Left renal pelvis (tissue), 4 donors: Measurements from ENCODE around the gene SRGAP2C. TPM values are rescaled to one million over a fixed set of nuclear protein-coding genes. Genes with fewer than 3 reads are reported as not detected.
"Not testable (repeated sequence)": the region's sequence is repeated elsewhere in the genome, so short reads cannot be mapped to it uniquely, and the experiment has no call there.

Experiments used
- DNase-seq, 4 donors: peaks; one replicate each; pipeline ENCODE4 v3.0.0-alpha.2; 2013; ENCODE audit warnings: low read depth in 4 of 4, low spot score in 3 of 4
- polyA plus RNA-seq, 4 donors: library from polyadenylated mRNA; unstranded; fragments of 120-200 nt; gene quantifications; one replicate each; pipeline ENCODE4 v1.2.1, GENCODE V29; 2013; ENCODE audit not compliant: insufficient read length in 4 of 4

Gene SRGAP2C
- polyA plus RNA-seq, 4 donors = 11.9 to 25.0 (median 18.6) TPM

DNA sequence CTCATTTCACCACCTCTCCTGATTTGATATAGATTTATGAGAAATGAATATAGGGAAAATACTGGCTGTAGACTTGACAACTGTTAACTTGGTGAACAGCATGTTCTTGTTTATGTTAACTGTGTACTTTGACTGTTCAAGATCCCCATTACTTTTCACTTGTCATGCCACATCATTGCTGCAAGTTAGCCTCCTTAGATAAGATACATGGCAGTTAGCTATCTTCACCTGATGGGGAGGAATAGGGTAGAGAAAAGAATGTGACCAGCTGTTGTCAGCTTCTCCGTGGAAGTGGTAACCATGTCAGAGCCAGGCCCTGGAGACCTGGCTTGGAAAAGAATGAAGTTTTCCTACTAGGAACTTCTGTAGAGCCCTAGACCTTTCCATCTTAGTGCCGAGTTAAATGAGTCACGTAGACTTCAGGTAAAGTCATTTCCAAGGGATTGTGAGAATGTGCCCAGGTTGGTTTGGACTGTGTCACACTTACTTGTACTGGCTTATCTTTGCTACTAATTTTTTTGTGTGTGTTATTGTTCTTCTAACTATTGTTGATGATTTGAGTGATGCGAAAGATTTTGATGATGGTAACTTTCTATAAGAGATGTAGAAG lies 41.6 kb downstream of the SRGAP2C start:
- DNase-seq = not testable (repeated sequence)

DNA sequence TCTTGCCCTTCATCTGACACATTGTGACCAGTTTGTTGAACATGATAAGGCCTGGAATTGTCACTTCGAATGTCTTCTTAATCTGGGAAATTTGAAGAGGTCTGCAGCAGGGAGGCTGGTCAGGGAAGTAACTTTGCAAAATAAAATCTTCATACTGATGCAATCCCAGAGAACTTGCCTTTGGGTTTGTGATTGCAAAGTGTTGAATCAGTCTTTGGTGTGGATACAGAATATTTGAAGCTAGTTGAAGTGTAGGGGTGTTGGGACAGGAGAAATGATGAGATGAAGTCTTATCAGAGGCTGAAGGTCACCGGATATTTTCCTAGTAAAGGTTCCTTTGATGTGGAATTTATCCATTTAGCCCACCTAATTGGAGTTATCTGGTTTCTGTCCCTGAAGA lies 42.1 kb downstream of the SRGAP2C start:
- not testable (repeated sequence) for DNase-seq

DNA sequence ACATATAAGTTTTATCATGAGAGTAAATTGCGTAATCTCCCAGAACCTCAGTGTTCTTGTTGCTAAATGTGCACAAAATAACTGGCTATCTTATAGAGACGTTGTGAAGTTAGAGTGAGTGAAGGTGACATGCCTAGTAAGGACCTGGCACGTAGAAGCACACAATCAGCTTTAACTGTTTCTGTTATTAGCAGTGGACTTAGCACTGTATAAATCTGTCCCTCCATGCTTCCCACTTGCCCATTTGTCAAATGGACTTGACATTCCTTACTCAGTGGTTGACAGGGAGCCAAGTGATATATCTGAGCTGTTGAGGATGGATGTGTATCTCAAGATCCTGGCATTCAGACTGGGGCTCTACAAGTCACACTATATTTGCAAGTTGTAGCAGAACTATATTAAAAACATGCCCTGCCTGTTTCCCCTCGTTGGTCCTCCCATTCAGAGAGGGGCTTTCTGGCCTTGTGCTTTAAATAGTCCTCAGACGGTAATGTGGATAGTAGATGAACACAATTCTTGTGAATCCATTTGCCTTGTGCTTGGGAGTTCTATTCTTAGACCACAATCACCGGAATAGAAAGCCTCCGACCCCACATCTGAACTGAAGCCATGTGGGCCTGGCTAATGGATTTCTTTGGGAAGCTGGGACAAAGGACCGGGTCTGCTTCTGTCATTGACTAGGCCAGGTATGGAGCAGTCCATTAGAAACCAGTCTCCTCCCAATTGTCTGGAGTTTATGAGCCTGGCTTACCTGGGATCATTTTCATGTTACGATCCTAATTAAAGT lies 43.0 kb downstream of the SRGAP2C start:
- not testable (repeated sequence) for DNase-seq

DNA sequence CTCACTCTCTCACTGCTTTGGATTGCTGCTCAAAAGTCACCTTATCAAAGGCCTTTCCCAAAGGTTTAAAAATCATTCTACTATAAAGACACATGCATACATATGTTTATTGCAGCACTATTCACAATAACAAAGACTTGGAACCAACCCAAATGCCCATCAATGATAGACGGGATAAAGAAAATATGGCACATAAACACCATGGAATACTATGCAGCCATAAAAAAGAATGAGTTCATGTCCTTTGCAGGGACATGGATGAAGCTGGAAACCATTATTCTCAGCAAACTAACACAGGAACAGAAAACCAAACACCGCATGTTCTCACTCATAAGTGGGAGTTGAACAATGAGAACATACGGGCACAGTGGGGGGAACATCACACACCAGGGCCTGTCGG lies 45.9 kb downstream of the SRGAP2C start:
- DNase-seq = not testable (repeated sequence)

DNA sequence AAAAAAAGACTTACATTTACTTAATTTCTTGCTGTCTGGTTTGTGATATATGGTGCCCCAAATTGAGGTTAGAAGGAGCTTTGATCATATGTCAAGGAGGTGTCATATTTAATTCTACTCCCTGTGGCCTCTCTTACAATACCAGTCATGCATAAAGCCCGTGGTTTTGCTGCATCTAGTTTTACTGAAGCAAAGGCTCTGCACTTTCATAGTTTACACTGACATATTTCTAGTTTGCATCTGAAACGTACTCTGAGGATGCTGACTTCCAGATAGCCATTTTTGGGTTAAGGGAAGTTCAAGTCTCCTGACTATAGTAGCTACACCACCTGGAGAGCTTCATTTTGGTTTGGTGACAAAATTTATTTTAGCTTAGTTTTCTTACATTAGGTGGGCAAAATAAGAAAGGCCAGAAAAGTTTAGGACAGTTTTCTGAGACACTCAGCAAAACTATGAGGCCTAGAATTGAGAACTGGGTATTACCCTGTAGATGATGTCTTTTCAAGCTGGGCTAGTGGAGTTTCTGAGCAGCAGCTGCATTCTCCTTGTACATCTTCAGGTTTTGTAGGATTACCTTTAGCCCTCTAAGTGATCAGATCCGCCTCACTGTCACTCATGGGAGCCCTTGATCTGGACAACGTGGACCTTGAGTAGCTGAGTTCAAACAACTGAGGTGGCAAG lies 47.8 kb downstream of the SRGAP2C start:
- DNase-seq = not testable (repeated sequence)

DNA sequence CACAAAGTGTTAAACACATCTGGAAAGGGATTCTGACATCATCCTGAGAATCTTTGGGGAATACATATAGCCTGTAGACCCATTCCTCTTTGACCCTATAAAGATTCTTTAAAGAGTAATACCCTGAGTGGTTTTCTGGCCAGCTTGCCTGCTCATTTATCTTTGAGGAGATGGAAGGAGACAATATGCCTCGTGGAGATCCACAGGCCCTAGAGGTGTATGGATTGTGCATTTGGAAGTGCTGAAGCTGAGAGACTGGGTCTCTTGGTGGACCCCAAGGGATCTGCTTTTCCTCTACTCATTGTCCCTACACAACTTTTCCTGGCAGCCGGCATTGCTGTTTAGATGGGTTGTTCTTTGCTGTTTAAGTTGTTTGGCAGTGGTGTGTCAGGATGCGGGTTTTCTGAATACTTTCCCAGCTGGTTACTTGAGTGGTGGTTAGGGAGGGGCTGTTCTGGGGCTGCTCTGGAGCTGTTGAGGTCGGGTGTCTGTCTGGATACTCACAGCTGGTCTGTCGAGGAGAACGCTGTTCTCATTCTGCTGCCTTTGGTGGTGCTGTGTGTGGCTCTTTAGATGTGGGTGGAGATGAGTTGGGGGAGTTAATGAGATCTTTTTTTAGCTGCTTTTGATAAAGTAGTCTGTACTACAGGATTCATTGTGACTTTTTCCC lies 49.5 kb downstream of the SRGAP2C start:
- not testable (repeated sequence) for DNase-seq

DNA sequence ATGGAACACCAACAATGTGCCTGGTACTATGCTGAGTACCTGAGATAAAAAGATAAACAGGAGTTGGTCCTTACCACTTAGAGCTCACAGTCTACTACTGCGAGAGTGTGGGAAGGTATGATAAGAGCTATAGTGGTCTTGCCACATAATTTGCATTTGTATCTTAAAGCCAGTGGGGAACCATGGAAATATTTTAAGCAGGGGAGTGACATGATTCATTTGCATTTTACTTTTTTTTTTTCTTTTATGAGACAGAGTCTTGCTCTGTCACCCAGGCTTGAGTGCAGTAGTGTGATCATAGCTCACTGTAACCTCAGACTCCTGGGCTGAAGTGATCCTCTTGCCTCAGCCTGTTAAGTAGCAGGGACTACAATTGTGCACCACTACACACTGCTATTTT lies 53.6 kb downstream of the SRGAP2C start:
- not testable (repeated sequence) for DNase-seq

DNA sequence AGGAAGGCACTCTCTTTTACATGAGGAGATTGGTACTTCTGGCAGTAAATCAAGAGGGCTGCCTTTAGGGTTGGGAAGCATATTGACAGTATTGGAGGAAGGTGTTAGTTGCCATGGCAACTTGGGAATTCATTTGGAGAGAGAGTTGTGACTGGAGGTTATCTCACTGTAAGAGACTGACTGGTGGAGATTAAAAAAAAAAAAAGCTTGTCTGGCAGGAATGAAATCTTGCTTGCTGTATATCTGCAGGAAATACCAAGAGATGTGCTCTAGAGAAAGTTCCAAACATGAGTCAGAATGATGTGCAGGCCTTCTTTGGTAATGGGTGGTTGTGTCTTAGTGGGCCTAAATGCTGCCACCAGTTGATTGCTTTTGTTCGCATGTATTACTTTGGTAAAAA lies 59.1 kb downstream of the SRGAP2C start:
- DNase-seq = not testable (repeated sequence)

DNA sequence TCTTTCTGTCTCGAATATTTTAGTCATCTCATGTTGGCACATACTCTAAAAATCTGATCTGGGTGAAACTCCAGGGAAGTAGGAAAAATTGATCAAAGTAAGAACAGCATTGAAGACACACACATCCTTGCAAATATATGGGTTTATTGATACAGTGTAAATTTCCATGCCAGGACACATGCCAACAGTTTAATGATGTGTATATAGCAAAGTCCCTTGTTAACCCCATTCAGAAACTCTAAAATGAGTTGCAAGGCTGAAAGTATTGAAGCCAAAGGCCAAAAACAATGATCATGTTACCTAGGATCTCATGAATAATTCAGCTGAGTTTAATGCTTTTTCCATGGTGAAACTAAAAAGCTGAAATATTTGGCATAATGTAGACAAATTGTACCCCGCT lies 61.6 kb downstream of the SRGAP2C start:
- DNase-seq = not testable (repeated sequence)

DNA sequence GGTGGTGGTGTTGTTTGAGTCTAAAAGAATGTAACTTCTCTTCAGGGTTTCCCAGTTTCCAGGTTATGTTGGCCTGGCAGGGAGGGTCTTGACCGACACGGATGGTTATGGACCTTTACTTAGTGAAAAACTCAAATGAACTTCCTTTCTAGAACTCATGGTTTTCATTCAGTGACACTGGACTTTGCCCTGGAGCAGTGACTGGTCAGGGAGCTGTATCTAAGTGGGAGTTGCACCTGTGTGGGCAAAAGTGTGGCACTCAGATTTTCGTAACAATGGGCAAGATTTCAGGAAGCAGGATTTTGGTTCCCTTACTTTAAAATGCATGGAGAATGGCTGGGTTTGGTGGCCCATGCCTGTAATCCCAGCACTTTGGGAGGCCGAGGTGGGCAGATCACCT lies 67.9 kb downstream of the SRGAP2C start:
- not testable (repeated sequence) for DNase-seq

DNA sequence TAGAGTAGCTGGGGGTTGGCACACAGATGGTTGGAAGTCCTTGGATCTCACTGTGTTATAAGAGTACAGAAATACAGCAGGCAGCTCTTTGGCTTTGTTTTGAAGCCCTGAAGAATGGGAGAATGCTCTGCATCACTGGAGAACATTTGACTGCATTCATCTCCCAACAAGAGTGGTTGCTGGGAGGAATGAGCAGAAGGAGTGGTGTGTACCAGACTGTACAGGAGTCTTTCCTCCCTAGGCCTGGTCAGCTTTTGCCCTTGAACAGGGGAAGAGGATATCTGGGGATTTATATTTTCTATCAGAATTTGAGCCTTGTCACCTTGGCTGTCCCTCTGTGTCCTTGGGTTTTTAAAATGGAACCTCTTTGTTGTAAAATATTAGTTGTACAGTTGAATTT lies 69.8 kb downstream of the SRGAP2C start:
- DNase-seq = not testable (repeated sequence)

DNA sequence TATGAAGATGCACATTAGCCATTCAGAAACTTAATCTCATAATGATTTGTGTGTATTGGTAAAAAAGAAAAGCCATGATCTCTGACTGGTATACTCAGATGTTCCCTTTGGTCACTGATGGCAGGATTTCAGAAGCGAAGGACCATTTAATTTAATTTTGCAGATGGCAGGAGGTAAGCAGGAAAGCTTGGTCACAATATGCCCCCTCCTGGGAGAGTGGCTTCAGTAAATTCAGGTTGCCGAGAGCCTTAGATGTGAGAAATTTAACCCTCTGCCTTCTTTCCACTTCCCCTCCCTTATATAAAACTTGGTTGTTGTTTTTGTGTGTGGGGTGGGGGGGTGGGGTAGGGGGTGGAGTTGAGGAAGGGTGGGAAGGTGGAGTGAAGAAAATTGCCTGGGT lies 72.9 kb downstream of the SRGAP2C start:
- DNase-seq = not testable (repeated sequence)

DNA sequence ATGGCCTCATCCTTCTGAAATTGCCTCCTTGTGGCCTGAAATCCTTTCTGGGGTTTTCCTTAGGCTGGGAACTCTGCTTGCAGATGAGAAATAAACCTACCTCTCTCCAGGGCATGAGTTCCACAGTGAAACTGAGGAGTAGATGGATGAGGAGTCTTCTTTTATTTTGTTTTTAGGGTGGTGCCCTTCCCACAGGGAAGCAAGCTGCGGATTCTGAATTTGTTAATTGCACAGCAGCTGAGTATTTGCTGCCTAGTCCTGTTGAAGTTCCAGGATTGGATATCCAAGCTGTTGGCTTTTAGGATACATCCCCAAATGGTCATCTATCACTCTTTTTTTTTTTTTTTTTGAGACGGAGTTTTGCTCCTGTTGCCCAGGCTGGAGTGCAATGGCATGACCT lies 73.4 kb downstream of the SRGAP2C start:
- not testable (repeated sequence) for DNase-seq

DNA sequence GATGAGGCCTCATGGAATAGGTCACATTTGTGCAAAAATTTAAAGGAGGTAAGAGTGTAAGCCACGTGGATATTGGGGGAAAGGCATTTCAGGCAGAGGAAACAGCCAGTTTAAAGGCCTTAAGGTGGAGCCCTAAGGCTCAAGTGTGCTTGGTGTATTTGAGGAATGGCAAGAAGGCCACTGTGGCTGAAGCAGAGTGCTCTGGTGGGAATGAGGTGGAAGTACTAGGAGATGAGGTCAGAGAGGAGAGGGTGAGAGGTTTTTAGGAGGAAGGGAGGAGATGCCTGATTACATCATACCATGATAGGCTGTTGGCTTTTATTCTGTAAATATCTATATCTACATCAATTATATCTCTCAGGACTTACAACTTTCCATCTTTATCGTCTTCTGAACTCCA lies 75.4 kb downstream of the SRGAP2C start:
- not testable (repeated sequence) for DNase-seq

DNA sequence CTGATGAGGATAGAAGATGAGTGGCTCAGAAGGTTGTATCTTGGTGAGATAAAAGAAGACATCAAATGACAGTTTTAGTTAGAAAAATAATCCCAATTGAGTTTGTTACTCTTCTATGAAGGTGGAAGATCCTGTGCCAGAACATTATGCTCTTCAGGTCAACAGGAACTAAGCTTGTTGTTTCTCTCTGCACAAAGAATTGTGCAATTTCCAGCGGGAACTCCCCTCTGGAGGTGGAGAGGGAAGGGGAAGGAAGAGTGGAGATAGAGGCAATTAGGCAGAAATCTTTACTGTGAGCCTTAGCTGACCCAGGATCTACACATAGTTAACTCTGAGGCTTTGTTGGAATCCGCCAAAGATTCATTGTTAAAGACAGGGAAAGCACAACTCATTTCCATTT lies 77.4 kb downstream of the SRGAP2C start:
- not testable (repeated sequence) for DNase-seq

DNA sequence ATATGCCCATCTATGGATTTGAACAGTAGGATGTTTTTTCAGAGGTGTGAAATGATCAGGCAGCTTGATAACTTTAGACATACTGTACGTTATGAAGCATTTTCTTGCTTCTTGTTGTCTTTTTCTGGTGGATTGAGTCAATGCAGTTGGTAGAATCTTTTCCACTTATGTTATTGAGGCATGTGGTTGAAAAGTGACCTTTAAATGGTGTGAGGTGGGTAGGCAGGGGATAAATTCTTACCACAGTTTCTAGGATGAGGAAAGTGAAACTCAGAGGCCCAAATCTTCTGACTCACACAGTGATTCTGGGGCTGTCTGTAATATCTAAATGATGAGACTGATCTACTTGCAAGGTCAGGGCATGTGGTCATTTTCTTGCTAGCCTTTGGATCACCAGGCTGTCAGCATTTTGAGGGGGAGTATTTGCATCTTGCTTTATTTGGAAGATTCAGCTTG lies 79.0 kb downstream of the SRGAP2C start:
- not testable (repeated sequence) for DNase-seq

DNA sequence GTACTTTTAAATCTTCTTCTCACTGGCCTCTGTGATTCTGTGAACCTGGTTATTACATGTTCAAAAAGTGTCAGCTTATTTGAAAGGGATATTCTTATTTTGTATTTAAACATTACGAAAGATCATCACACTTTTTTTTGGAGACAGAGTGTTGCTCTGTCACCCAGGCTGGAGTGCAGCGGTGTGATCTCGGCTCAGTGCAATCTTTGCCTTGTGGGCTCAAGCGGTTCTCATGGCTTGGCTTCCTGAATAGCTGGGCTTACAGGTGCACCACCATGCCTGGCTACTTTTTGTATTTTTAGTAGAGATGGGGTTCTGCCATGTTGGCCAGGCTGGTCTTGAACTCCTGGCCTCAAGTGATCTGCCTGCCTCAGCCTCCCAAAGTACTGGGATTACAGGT lies 82.3 kb downstream of the SRGAP2C start:
- not testable (repeated sequence) for DNase-seq

DNA sequence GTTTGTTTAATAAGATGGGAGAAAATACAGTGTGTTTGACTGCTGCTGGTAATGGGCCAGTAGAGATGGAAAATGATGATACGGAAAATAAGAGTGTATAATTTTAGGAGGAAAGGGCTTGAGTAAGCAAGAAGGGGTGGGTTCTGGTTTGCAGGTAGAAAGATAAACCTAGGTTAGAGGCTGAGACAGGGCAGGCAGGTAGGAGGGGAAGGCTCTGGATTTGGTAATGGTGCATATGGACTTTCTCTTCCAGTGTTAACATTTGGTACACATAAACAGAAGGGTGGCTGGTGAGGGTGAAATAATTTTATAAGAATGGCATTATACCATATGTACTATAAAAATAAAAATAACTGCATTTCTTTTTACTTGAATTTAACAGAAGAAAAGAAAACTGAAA lies 84.5 kb downstream of the SRGAP2C start:
- DNase-seq = not testable (repeated sequence)

DNA sequence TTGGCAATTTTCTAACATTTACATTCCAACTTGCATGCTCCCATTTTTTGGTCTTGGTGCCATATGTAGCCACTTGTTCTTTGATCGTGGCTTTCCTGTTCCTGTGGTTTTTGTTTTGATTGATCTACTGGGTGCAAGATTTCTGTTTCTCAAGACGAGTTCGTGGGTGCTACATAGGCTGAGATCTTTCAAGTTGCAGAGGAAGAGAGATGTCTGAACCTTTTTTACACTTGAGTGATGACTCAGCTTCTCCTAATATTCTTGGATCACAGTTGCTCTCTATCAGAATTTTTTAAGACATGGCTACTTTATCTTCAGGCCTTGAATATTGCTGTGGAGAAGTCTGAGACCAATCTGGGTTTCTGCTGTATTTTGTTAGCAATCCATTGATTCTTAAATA lies 85.2 kb downstream of the SRGAP2C start:
- DNase-seq = not testable (repeated sequence)

DNA sequence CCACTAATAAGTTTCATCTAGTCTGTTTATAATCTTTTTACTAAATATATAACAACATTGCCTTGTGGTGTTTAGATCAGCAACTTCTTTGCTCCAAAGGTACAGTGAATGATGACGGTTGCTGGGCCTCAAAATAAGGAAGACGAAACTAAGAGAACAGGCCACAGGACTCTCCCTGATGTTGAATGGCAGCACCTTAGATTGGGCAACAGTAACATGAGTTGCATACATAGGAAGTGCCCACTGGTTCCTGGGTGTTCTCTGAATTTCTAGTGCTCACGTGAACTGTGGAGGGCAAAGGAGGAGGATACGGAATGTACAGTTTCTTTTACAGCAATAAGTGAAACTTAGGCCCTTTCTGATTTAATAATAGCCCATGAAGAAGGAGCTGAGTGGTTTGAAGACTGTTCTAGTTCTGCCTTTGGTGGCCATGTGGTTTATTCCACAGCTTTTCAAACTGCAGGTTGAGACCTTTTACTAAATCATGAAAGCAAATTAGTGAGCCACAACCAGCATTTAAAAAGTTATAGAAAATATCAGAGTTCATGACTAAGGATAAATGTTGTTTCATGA lies 86.5 kb downstream of the SRGAP2C start:
- DNase-seq = not testable (repeated sequence)
